NK-92 (cell line): Measurements from ENCODE around the gene LRRC10.

Experiments used
- DNase-seq: peaks from one replicate; lab custom pipeline; 2025; ENCODE audit not compliant: unreplicated experiment; lab: John Stamatoyannopoulos, UW

LRRC10 gene

GRCh38 chr12:69610729-69611128 lies at the start of gene LRRC10:
Gene LRRC10, minus strand, starts transcription at chr12:69610907. Its CDS starts 69 bp downstream, at chr12:69610838.
- DNase-seq = no peak

GRCh38 chr12:69660164-69660863 lies 49.6 kb upstream of the LRRC10 start:
- DNase-seq = no peak

GRCh38 chr12:69658203-69658602 lies 47.5 kb upstream of the LRRC10 start:
- DNase-seq = no peak

GRCh38 chr12:69657376-69658137 lies 46.9 kb upstream of the LRRC10 start:
- DNase-seq = no peak

- DNase-seq = no peak
Measured at GRCh38 chr12:69655616-69656340, 45.1 kb upstream of the LRRC10 start.

GRCh38 chr12:69653703-69654102 lies 43.0 kb upstream of the LRRC10 start:
- no peak for DNase-seq

- no peak for DNase-seq
Measured at GRCh38 chr12:69651922-69652321, 41.2 kb upstream of the LRRC10 start.

- no peak for DNase-seq
Measured at GRCh38 chr12:69649529-69649928, 38.8 kb upstream of the LRRC10 start.

GRCh38 chr12:69648476-69648875 lies 37.8 kb upstream of the LRRC10 start:
- DNase-seq = no peak

- no peak for DNase-seq
Measured at GRCh38 chr12:69647178-69647577, 36.5 kb upstream of the LRRC10 start.

- no peak for DNase-seq
Measured at GRCh38 chr12:69645031-69645430, 34.3 kb upstream of the LRRC10 start.

GRCh38 chr12:69644511-69644910 lies 33.8 kb upstream of the LRRC10 start:
- DNase-seq = no peak

GRCh38 chr12:69642531-69642930 lies 31.8 kb upstream of the LRRC10 start:
- no peak for DNase-seq

GRCh38 chr12:69641546-69641945 lies 30.8 kb upstream of the LRRC10 start:
- no peak for DNase-seq

- DNase-seq = no peak
Measured at GRCh38 chr12:69639400-69640016, 28.8 kb upstream of the LRRC10 start.

- no peak for DNase-seq
Measured at GRCh38 chr12:69633061-69633460, 22.4 kb upstream of the LRRC10 start.

- DNase-seq = no peak
Measured at GRCh38 chr12:69630191-69630590, 19.5 kb upstream of the LRRC10 start.

- DNase-seq = no peak
Measured at GRCh38 chr12:69627501-69627900, 16.8 kb upstream of the LRRC10 start.

GRCh38 chr12:69623970-69624369 lies 13.3 kb upstream of the LRRC10 start:
- no peak for DNase-seq

GRCh38 chr12:69621551-69621950 lies 10.8 kb upstream of the LRRC10 start:
- no peak for DNase-seq

- no peak for DNase-seq
Measured at GRCh38 chr12:69620921-69621320, 10.2 kb upstream of the LRRC10 start.
